Activated CD4-positive, alpha-beta T cell treated with anti-CD3 and anti-CD28 coated beads, Interleukin-2, amount 50 U/mL, for 16 hours (primary cell): ENCODE measurements around the gene NSUN7.
"Not testable (repeated sequence)": the region's sequence is repeated elsewhere in the genome, so short reads cannot be mapped to it uniquely, and the experiment has no call there.

Experiments used
- DNase-seq: peaks from one replicate; pipeline ENCODE4 v3.0.0-alpha.2; 2020

The NSUN7 gene, protein sequence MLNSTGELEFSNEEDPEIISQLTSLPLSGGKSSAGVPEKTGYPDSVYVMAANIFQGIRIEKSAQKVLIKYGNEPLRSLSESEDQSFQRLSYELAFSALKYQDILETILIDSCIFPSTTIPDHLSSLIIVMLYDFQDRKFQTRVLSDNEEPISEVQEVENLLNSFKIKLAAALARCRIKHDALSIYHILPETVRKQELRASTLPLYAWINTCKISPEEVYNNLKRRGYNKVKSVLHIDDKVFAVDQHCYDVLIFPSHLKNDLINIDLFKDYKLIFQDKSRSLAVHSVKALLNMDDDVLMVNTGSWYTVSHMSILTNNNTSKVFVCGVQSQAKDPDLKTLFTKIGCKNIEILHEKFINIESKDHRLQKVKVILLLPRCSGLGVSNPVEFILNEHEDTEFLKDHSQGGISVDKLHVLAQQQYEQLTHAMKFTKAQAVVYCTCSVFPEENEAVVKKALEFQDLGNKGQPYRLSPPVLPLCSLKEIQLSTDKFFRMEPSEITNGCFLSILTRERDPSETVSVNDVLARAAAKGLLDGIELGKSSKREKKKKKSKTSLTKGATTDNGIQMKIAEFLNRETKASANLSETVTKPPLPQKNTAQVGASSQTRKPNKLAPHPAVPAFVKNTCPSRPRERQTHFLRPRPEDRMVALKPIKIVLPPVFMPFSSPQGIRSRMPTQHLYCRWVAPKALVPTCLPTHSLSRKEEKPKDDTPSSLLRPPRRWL

DNA sequence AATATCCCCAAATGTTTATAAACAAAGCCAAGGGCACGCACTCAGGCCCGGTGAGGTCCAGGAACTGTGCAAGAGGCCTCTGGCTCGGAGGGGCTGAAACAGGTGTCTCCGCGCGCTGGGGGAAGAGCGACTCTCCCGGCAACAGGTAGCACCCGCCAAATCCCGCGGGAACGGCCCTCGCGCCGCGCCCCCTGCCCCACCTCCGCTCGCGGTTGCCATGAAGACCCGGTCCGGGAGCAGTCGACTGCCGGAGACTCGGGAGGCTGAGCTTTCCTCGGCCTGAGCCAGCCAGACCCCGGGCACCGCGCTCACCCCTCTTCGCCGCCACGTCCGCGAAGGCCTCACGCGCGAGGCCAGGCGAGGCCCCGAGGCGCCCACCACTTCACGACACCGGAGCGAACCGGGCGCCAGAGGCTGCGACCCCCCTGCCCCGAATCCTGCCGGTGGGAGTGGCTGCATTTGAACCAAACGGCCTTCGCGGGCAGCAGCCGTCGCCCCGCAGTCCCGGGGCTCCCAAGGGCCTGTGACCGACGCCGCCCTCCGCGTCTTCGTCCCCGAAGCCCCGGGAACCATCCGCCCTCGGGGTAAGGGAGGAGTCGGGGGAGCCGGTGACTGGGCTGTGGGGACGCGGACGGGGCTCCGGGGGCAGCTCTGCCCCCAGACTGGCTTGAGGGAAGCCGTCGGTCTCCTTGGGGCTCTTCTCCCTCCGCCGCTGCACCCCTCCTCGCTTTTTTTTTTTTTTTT, at the start of gene NSUN7:
NSUN7 (plus strand) TSS at position 239 of the 744 bp plus-strand sequence. CDS start 739 bp downstream, outside the sequence.
- DNase-seq, result no peak

DNA sequence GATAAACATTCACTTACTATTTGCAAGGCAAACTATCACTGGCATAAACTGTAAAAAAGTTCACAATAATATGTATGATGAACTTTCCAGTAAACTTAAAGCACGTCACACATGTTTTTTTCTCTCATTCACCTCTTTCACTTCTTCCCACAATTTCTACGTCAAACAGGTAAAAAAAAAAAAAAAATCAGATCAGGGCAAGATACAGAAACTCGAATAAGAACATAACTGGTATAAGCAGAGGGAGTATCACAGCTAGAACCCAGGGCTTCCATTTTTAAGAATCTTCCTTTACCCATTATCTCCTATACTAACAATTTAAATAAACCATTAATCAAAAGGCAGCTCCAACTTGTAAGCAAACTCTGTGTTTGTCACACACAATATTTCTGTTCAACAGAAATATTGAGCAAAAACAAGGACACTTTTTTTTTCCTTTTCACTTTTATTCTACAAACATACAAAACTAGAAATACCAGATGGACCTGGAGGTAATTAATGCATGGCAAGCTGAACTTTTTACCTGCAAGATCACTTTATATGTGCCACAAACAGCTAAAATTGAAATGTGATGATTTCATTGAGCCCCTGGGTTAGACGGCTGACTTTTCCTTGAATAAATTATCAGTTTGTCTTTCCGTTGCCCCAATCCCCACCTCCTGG, 47.5 kb upstream of the NSUN7 start:
- DNase-seq, result no peak

DNA sequence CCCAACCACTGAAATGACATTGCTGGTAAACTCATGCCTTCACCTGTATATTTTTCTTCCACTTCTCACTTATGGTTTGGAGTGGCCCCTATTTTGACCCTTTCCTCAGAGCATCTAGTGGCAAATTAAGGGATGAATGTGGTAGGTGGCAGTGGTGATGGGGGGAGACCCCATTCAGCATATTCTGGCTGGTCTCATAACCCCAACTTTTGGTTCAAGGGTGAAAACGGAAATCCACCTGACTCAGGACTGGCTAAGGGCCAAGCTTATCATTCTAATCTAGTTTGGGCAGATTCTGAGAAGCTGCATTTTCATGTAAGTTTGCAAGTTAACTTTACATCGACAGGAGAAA, 47.0 kb upstream of the NSUN7 start:
- DNase-seq, result peak; percentile 77

DNA sequence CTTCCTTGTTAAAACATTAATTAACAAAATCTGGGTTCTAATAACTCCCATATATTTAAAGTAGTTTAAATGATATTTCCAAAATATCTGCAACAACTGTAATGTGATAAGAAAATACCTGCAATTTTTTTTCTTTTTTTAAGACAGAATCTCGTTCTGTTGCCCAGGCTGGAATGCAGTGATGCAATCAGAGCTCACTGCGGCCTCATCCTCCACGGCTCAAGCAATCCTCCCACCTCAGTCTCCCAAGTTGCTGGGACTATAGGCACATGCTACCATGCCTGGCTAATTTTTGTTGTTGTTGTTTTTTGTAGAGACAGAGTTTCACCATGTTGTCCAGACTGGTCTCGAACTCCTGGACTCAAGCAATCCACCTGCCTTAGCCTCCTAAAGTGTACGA, 45.7 kb upstream of the NSUN7 start:
- DNase-seq, result no peak

DNA sequence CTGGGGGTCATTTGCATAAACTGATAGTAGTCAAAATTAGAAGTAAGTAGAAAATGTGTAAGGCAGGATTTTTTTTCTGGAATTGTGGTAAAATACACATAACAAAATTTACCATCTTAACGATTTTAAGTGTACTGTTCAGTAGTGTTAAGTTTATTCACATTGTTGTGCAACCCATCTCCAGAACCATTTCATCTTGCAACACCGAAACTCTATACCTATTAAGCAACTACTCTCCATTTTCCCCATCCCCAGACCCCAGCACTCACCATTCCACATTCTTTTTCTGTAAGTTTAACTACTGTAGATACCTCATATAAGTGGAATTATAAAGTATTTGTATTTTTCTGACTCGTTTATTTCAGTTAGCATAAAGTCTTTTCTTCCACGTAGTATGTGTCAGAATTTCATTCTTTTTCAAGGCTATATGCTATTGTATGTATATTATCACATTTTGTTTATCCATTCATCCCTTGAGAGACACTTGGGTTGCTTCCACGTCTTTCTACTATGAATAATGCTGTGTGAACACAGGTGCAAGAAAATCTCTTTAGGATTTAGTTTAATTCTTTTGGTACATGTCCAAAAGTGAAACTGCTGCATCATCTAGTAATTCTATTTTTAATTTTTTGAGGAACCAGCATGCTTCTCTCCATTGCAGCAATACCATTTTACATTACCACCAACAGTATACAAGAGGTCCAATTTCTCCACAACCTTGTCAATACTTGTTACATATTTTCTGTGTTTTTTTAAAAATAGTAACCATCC, 39.1 kb upstream of the NSUN7 start:
- no peak for DNase-seq

DNA sequence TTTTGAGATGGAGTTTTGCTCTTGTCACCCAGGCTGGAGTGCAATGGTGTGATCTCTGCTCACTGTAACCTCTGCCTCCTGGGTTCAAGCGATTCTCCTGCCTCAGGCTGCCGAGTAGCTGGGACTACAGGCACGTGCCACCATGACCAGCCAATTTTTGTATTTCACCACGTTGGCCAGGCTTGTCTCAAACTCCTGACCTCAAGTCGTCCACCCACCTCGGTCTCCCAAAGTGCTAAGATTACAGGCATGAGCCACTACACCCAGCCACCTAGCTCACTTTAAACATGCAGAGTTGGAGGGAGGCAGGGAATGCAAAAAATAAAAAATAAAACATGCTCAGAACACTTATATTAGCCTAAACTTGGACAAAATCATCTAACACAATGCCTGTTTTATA, 36.8 kb upstream of the NSUN7 start:
- not testable (repeated sequence) for DNase-seq

DNA sequence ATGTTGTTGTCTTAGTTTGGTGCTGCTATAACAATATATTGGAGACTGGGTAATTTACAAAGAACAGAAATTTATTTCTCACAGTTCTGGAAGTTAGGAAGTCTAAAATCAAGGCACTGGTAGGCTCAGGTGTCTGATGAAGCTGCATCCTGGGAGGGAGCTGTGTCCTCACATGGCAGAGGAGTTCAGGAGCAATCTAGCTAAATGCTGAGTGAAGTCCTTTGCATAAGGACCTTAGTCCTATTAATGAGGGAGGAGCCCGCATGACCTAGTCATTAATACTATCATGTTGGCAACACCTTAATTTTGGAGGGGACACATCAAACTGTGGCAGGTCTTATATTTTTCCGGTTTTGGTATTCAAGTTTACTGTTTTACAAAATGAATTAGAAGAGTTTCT, 36.0 kb upstream of the NSUN7 start:
- no peak for DNase-seq

DNA sequence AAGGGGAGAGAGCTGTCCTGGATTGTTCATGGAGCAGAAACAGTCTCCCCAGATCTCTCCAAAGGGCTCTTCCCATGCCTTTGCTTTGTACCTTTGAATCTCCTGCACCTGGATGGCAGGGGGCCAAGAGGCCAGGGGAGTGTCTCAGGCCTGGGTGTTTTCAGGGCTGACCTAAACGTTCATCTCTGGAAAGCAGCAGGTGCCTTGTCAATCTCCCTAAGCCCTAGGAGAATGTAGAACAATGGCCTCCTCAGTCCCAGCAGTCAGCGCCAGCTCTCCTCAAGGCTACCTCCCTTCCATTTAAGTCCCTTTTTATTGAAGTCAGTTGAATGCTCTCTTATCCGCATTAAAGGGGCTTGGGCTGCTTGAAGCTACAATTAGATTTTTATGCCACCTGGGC, 31.2 kb upstream of the NSUN7 start:
- DNase-seq, result no peak

DNA sequence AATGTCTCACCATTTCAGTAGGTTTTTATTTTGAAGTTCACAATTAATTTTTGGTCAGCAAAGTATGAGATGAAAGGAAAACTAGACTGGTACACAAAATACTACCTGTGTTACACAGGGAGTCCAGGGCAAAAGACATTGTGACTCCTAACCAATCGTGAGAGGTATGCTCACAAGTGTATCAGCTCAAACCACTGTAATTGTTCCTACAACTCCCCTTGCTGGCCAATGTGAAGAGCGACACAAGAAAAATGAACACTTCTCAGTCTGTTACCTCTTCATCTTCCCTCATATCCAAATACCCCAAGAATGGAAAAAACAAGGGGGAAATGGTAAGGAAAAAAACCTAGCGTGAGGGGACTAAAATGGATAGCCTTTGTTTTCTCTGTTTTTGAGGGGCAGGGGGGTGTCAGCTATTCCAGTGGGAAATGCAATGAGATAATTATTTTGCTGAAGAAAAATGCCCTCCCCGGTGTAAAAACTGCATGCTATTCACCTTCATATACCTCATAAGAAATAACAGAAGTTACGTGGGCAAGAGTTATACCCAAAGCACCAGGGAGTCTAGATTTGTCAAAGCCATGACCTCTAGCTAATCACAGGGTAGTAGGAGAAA, 30.6 kb upstream of the NSUN7 start:
- DNase-seq, result peak; percentile 64

DNA sequence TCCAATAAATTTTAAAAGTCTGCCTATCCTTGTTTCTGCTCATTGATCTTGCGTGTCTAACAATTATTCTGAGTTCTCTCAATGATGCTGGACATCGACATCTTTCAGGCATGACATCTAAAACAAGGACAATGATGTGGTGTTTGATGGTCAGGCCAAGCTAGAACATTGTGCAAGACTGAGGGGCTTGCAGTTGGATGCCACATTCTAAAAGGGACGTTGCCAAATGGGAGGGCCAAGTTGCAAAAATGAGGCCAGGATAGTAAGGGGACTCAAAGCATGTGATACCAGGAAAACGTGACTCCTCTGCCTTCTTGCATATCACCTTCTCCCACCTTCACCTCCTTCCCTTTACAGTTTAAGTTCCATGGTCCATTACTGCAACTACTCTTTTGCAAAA, 29.4 kb upstream of the NSUN7 start:
- no peak for DNase-seq

DNA sequence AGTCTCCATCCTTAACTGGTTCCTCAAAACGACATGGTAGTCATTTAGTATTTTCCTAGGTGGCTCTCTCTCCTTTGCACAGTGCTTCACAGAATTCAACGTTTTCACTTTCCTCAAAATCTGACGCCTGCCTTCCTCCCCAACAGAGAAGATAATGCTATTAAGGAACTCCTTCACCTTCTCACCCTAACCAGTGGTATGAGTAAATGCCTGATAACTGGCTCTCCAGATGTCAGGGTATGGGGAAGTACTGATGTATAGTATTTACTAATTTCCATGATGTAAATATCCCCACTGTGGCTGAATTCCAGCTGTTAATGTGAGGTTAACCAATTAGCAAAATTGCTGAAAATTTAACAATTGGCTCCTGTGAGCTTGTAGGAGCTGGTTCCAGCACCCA, 28.8 kb upstream of the NSUN7 start:
- DNase-seq, result no peak

DNA sequence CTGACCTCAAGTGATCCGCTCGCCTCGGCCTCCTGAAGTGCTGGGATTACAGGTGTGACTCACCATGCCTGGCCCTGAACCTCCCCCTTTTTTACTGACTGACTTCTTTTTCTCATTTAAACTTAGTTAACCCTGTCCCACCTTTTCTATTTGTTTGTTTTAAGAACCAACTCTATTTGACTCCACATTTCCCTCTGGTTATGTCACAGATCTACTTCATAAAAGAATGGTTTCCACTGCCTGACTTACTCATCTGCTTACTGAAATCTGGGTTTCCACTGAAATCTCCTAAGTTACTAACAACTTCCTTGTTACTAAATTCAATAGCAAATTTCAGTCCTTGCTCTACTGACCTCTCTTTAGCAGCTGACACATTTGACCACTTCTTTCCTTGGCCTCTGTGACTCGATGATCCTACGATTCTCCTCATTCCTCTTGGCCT, 28.0 kb upstream of the NSUN7 start:
- DNase-seq, result peak; percentile 45

DNA sequence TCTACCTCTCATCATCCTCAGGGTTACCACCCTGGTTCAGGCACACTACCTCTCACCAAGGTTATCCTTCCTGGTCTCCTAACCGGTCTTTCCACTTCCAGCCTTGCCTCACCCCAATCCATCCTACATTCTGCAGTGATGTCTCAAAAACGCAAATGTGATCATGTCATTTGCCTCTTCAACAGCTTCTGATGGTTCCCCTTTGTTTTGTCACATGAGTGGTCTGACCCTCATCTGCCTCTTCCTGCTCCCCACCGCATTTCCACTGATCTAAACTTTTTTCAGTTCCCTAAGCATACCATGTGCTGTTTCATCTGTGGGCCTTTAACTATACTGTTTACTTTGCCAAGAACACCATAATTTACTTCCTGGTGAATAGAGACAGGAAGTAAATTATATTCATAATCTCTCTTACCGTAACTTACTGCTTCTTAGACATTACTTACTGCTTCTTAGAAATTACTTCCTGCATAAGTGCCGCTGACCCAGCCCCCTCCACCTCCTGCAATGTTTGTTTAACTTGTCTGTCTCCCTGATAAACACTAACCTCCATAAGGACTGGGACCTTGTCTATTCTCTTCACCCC, 27.1 kb upstream of the NSUN7 start:
- peak; percentile 47 for DNase-seq

DNA sequence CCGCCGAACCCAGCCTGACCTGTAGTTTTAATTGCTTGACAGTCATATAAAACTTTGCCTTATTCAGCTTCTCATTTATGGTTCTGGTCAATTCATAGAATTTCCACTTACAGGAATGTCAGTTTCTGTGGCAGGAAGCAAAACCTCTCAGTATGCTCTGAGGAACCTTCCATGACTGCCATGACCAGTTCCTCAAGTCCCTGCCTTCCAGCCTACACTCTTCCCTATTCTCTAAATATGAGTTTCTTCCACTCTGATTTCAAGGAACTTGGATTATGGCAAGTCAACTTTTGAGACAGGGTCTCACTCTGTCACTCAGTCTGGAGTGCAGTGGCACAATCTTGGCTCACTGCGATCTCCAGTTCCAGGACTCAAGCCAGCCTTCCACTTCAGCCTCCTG, 26.0 kb upstream of the NSUN7 start:
- no peak for DNase-seq

DNA sequence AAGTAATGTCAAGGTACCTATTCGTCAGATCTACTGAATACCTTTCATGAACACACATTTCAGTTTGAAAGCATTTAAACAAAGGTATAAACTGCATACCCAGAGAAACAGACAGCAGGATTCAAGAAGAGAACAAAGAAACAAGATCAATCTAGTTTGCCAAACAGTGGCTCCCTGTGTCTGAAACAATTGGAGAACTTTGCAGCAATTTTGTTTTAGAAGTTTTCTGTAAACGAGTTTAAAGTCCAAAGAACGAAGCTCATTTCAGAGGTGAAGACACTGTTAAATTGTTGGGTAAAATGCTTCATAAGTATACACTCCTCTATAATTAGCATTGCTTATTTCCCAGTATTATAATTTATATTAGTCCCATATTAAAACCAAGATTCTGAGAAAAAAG, 21.4 kb upstream of the NSUN7 start:
- no peak for DNase-seq

DNA sequence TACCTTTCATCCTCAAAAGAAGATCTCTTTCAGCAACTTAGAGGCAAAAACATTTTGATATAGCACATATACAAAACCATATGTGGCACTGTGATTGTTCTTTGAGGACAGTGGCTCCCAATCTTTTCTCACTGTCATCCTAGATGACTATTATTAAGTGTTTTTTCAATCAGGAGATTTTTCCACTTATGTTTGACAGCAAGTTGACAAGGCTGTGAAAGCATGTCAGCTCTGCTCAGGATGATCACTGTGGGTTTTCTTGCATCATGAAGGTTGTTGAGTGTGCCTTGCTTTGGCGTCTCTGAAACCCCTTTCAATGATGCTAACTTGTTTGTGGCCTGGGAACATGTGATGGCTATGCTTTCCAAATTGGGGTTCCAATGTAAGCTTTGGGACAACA, 20.2 kb upstream of the NSUN7 start:
- no peak for DNase-seq

DNA sequence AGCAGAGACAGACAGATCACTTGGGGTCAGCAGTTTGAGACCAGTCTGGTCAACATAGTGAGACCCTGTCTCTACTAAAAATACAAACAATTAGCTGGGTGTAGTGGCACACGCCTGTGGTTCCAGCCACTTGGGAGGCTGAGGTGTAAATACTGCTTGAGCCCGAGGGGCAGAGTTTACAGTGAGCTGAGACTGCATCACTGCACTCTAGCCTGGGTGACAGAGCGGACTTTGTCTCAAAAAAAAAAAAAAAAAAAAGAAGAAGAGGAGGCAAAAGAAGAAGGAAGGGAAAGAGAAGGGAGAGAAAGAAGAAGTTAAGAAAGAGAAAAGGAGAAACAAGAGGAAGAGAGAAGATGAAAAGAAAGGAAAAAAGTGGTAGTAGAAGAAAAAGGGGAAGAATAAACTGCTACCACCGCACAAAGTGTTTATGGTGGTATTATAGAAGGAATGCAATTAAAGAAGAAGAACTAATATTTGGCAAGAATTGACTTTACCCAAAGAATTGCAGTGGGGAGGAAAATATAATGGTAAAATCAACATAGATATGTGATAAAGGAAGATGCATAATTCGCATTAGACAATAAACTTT, 19.6 kb upstream of the NSUN7 start:
- DNase-seq, result no peak

DNA sequence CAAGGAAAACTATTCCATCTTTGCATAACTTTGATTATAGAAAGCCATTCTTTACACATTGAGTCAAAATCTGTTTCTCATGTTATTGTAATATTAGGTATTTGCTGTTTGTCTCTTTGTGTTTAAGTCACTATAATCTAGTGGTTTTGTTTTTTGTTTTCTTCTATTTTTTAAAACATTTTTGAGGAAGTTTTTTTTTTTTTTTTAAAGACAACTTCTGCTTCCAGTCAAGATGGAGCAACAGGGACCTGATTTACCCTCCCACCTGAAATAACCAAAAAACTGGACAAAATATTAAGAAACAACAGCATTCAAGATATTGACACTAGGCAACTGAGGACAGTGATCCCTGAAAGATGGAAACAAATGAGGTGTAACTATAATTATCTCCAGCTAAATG, 18.4 kb upstream of the NSUN7 start:
- no peak for DNase-seq

DNA sequence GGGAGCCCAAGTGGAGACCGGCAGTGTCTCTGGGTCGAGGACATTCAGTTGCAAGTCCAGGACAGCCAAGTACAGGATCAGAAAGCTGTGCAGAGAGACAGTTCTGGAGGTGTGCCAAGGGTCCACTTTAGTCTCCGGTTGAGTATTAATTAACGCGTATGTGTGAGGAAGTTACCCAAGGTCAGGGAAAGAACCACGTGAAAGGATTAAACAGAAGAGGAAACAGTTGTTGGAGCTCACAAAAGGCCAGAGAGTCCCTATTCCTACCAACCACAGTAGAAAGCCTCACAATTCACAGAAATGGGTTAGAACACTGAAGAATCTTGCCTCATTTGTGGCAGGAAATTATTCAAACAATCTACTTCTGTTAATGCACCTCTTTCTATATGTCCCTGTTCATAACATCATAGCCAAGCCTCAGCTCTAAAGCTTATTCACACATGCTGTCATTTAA, 17.9 kb upstream of the NSUN7 start:
- peak; percentile 35 for DNase-seq

DNA sequence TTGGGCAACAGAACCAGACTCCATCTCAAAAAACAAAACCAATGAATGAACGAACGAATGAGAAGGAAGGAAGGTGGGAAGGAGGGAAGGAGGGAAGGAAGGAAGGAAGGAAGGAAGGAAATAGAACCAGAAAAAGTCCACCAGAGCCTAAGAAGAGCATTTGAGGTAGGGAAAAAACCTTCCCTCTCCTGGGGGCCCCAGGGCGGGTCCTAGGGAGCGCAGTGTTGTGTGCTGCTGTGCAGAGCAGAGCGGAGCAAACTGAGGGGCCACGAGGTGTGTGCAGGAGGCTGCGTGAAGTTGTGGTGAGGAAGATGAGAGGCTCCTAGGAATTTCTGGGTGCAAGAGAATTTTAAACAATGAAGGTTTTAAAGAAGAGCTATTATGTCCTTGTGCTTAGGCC, 16.0 kb upstream of the NSUN7 start:
- no peak for DNase-seq

DNA sequence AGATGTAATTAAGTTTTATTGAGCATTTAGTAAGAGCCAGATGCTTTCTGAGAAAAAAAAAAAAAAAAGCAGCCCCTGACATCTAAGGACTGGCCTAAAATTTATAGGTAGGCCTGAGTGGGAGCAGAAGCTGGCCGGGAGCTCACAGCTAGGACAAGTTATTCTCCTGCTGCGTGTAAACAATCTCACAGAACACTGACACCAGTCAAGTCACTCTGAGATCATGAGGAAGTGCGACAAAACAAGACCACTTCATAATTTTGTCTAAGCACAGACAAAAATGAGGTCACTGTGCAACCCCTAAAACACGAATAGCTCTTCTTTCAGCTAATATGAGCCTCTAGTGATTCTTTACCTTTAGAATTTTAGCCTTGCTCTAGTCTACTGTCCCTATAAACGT, 15.3 kb upstream of the NSUN7 start:
- no peak for DNase-seq
